Activated T-cell treated with anti-CD3 and anti-CD28 coated beads for 48 hours (primary cell): ENCODE measurements around the gene GPC3.

ENCODE experiments used
- DNase-seq: peaks from one replicate; pipeline ENCODE4 v3.0.0-alpha.2; 2020; ENCODE audit warnings: low read depth

Gene GPC3

DNA sequence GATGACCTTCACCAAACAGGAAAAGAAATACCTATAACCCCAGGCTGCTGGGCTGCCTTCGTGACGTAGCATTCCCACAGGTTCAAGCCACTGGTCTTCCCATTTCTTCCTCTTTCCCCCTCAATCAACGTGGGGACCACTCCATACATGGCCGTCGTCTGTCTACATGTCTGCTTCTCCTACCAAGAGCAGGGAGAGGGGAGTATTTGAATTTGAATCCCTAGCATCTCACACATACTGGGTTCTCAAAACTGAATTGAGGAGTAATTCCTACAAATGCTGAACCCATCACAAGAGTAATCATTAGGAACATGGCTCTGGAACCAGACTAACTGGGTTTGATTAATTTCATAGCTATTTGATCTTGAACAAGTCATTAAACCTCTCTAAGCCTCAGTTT, 17.3 kb downstream of the GPC3 start:
- DNase-seq = no peak

DNA sequence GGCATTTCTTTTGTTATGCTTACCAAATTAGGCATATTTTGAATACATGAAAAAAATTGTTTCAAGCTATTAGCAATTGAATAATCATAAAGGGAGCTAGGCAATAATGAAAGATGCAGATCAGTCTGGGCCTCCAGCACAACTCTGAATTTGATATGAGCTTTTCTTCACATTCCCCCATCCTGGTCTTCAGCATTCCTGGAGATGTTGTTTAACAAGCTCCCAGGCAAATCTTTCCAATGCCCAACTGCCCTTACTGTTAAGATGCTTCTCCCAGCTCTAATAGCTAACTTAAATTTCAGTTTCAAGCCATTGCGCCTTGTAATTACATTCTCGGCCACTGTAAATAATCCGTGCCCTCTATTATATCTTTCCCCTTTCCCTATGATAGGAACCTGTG, 19.2 kb downstream of the GPC3 start:
- no peak for DNase-seq

DNA sequence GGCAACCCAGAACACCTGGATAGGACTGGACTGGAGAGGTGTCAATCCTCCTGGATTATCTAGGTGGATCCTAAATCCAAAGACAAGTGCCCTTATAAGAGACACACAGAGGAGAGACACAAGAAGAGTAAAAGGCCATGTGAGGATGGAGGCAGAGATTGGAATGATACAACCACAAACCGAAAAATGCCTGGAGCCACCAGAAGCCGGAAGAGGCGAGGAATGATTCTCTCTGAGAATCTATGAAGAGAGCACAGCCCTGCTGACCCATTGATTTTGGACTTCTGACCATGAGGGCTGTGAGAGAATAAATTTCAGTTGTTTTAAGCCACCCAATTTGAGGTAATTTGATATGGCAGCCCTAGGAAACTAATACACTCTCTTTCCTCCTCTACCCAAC, 20.1 kb downstream of the GPC3 start:
- DNase-seq = no peak

DNA sequence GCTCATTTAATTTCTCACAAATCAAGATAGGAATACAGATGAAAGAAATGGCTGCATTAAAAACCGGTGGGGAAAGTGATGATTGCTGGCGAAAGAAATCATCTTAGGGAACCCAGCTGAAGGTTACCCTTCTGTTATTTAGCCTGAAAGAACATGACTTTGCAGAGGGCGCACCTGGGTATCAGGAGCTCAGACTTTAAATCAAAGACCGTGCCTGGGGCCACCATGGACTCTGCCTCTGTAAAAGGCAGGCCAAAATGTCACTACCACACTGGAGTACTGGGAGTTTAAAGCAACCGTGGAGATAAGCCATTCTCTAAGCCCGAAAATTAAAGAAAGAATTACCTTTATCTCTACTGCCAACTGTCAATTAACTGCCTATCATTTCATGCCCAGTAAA, 24.3 kb downstream of the GPC3 start:
- DNase-seq = no peak

DNA sequence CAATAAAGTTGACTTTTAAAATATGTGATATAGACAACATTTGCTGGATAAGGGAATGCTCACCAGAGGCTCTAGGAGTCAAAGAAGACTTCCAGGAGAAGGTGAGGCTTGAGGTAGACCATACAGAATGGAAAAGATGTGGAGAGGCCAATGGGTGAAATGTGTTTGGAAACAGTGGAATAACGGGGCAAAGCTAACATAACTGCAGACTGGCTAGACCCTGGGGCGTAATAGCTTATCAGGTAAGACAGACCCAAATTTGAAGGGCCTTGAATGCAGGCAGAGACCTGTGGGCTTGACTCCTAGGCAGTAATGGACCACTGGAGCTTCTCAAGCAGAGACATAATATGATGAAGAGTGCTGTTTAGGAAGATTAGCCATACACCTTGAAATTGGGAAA, 25.4 kb downstream of the GPC3 start:
- no peak for DNase-seq

DNA sequence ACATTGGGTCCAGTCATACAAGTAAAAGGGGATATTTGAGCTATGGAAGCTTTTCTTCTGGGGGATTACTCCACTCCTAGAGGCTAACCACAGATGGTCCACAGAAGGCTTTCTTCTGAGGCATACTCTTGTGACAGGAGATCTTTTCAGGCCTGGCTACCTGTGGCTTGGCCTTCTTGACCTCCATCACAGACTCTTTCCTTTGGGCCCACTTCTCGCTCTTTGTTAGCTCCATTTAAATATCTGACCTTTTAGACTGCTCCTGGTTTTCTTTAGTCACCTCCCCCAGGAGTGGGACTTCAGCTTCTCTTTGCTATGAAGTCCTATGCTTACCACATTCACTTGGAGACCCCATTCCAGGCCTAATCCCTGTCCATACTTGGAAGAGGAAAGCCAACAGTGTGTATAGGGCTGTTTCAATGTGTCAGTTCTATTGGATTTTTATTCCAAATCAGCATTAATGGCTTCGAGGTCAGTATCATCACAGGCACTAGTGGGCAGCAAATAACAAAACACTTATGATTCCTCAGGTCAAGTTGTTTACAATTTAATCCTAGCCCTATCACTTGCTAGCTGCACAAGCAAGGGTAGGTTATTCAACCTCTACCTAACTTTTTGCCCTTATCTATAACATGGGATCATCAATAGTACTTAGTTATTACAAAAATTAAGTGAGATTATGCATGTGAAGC, 26.3 kb downstream of the GPC3 start:
- no peak for DNase-seq

DNA sequence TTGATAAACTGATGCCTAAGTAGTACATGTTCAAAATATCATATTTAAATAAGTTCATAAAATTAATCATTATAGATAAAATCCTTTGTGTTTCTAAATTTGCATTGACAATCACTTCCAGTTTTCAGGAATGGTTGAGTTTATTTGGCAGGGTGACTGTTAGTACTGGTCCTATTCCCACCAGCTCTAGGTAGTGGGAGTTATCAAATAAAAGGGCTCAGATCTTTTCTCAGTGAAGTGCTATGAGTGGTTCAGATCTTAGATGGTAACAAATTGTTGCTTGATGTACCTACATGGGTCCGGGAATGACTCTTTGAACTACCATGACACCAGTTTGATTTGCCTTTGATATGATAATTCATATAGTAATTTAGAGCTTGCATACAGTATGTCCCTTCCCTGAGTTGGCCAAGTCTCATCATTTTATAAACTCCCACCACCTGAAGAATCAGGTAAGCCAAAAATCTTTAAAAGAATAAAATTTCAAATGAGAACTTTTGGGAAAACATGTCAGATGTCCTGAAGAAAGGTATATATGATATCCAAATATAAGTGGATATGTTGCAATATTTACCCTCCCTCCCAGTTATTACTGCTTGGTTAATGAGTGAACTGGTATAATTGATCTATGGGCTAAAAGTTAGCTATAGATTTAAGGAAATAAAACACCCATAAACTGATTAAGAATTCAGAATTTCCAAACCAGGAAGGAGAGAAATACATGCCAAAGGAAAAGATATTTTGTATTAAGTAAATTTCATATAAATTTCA, 28.6 kb downstream of the GPC3 start:
- no peak for DNase-seq

DNA sequence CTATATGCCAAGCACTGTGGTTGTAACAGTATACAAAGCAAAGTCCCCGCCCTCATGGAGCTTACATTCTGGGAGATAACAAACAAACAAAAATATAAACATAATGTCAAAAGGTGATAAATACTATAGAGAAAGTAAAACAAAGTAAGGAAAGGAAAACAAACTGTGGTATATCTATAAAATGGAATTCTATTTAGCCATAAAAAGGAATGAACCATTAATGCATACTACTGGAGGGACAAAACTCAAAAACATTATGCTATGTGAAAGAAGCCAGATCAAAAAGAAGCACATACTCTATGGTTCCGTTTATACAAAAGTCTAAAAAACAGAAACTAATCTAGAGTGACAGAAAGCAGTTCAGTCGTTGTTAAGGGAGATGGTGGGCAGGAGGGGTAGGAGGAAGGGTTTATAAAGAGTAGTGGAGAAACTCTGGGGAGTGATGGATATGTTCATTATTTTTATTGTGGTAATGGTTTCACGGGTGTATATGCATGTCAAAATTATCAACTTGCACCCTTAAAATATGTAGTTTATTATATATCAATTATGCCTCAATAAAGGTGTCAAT, 31.5 kb downstream of the GPC3 start:
- no peak for DNase-seq

DNA sequence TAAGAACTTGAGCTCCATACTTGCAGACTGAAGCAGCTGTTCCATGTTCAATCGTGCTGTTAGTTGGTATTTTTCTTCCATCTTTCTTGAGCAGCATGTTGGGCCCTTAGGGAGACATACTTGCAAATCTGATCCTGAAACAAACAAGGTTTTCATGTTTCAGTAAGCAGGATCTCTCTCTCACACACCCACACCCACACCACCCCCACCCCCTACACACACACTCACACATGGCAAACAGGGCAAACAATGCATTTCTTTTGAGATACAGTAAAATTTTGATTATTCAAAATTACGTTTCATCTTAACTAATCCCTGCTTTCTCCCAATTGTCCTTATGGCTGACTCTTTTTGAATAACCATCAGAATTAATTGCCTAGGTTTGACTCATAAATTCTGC, 32.3 kb downstream of the GPC3 start:
- DNase-seq = no peak

DNA sequence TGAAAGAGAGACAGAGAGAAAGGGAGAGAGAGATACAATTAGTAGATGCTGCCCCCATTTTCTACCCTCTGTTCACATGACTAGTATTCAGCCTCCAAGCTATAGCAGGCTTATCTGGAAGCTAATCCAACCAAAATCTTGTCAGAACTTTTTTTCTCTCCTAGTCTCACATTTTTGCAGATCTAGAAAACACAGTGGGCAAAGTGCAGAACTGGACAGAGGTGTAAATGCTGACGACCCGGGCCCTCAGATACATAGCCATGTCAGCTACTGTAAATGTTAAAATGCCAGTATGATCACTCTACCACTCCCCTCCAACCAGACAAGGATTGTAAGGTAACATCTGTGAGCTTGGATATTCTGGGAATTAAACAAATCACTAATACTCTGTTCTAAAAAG, 34.3 kb downstream of the GPC3 start:
- no peak for DNase-seq

DNA sequence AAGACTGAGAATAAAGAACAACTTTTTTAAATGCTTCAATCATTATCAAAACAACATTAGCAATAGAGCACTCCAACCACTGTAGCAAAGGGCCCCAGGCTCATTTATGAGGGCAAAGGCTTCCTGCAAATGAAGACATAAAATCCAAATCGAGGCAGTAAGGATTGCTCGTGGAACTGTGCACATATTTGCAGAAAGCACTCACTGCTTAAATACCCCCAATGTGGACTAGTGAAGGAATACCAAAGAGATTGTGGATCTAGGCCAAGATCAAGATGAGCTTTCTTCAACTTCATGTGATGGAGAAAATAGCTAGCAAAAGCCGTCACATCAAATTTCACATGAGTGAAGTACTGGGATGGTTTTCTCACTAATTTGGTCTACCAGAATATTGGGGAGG, 35.2 kb downstream of the GPC3 start:
- DNase-seq = no peak

DNA sequence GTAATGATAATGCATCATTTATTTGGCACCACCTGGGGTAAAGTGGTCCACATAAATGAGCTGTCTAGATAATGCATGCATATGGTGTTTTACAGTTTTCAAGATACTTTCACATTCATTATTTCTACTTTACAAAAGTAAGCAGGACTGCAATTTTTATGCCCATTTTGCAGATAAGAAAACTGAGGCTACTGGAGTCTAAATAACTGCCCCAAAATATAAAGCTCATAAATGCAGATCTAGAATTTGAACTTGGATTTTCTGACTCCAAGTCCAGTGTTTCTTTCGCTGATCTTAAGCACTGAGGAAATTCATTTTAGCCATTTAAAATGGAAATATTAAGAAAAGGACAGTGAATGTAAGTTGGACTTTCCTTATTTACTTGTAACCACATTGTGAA, 36.5 kb downstream of the GPC3 start:
- no peak for DNase-seq

DNA sequence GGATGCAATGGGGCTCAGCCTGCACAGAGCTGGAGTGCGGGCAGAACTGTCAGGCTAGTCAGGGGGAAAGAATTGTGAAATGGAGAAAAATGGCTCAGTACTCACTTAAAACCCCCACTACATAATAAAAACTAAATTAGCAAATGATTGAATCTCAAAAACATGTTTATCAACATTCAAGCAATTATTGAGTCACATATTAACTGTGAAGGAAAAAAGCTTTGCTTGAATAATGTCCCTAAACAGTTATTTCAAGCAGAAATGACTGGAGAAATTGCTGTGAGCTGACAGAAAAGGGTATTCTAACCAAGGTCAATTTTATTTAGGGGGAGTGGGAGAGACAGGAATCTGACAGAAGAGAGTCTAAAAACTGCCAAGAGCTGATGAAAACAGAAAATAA, 37.4 kb downstream of the GPC3 start:
- no peak for DNase-seq

DNA sequence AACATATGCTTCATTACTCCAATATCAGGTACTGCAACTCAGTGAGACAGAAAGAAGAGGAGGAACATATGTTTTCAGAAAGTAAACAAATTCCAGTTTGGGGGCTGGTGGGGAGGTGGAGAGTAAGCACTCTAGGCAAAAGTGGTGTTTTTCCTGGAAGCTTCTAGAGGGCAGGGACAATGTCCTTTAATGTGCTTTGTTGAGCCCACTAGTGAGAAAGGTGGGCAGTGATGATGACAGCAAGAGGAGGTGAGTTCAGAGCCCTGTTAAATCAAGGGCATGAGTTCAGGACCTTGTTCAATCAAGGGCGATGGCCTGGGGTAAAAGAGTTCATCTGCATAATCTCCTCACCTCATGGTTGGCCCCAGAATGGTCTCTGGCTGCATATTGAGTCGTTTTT, 38.4 kb downstream of the GPC3 start:
- DNase-seq = no peak

DNA sequence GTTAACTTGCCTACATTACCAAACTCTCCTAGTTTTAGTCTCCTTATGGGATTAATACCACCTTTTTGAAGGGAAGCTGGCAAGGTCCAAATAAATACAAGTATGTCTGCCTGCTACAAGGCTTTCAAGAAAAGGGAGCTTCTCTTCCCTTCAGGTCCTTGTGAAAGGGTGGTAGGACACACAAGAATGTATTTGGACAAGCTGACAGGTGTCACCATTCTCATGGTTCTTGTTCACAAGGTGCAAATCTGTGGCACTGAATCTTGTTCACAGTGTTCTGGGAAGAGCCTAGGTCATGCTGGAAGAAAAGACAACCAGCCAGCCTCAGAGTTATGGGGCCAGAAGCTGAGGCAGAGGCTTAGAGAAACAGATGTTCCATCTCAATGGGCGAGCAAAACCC, 41.9 kb downstream of the GPC3 start:
- DNase-seq = no peak

DNA sequence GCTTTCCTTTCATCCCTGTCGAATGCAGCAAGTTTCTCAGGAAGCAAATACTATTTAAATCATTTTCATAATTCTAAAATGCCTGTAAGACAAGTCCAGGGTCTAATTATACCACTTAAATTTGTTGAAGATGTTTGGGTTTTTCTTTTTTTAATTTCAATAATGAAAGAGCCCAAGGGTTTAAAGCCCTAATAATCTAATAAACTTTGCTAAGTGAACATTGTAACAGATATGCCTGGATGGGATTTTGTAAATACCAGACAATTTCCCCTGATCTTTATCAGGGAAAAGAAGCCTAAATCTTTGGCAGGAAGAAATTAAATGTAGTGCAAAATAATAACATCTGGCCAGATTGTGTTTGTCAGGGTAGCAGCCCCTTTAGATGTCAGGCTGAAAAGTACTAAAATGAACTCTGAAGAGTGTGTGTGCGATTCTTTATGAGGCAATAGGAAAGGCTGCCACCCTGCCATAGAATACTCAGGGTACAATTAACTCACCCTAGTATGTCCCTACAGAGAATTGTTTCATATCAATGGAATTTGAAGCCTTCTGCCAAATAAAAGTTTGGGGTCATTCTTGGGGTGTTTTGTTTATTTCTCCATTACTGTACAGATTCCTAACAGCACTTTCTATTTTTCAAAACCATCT, 45.6 kb downstream of the GPC3 start:
- no peak for DNase-seq

DNA sequence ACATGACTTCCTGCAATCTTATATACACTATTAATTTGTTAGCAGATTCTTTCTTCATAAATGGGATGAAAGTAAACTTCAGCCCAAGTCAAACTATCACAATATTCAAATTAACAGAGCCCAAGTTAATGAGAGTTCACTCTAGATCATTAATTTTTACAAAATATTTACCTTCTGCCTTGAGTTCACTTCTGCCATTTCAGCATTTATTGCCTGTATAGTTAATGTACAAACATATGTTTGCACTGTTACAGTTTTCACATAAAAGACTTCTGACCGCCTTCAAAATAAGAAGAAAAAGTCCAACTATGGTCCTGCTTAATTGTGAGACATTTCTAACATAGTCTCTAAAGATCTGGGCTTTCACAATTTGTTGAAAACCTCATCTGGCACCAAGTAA, 46.9 kb downstream of the GPC3 start:
- no peak for DNase-seq

DNA sequence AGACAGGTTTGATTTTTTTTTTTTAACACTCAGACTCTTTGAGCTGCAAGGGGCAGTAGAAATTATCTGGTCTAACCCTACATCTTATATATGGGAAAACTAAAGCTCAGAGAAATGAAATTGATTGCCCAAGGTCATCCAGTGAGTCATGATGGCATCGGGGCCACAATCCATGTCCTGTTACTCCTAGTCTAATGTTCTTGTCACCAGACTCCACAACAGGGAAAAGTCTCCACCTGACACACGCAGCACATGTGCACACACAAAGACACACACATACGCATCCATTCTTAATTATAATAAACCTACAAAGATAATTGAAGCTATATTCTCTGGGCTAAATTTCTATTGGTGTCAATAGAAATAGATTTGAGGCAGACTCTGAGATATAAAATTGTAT, 48.4 kb downstream of the GPC3 start:
- no peak for DNase-seq

DNA sequence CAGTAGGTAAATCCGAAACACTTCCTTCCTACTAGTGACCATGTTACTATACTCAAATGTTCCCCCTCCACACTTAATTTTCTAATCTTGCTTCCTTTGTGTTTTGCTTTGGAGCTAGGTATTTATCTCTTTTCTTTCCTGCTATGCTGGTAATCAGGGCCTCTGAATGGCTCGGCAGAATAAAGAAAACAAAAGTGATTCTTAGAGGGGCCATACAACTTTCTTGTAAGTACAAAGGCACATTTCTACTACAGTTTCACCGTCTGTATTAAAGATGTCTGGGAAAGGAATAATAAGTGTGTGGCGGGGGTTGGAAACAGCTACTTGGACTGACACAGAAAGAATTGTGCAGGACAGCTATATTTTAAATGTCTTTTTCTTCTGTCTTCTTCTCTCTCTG, 50.3 kb downstream of the GPC3 start:
- DNase-seq = no peak

DNA sequence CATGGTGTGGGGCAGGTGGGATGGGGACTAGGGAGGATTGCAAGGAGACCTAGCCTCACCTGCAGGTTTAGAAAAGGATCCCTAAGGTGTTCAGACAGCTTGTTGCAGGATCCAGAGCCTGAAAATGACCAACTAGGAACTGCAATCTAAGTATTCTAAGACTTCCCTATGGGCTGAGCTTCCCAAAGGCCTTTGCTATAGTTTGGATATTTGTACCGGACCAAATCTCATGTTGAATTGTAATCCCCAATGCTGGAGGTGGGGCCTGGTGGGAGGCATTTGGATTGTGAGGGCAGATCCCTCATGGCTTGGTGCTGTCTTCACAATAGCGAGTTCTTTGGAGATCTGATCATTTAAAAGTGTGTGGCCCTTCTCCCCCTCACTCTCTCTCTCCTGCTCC, 52.1 kb downstream of the GPC3 start:
- no peak for DNase-seq

DNA sequence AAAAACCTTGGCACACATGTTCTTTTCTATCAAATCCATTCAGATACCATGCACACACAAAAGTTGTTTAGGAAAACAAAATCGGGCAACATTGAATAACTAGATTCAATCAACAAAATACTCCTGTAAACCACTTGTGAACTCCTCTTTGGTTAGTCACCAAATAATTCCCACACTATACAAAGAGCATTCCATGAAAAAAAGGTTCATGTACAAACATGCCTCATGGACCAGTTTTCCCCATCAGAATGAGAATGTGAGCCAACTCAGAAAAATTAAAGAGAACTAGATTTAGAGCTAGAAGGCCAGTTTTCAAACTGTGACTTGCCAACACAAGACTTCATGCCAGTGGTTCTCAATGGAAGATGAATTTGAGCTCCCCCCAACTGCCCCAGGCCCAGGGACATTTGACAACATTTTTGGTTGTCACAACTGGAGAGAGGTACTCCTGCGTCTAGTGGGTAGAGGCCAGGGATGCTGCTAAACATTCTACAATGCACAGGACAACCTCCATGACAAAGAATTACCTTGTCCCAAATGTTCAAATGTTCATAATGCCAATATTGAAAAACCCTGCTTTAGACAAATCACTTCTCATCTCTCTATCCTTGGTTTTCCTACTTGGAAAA, 55.4 kb downstream of the GPC3 start:
- no peak for DNase-seq

DNA sequence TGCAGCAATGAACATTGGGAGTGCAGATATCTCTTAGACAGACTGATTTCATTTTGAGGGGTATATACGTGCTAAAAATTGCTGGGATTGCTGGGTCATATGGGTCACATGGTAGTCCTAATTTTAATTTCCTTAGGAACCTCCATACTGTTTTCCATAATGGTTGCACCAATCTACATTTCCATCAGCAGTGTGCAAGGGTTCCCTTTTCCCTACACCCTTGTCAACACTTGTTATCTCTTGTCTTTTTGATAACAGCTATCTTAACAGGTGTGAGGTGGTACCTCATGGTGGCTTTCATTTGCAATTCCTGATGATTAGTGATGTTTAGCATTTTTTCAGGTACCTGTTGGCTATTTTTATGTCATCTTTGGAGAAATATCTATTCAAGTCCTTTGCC, 57.0 kb downstream of the GPC3 start:
- DNase-seq = no peak

DNA sequence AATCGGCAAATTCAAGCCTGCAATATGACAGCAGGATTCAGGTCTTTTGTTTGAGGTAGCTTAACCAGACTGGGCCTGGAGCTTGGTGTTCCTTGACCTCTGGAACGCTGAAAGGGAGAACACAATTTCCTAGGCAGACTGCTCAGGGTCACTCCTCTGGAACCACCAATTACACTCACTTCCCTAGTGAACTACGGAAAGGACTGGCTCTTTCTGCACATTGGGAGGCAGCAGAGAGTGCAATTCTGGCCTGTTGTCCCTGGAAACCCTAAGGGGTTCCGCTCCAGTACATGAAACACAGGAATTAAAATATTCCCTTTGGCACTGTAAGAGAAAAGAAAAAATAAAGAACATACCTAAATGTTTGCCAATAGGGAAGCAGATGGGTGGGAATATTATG, 58.6 kb downstream of the GPC3 start:
- DNase-seq = no peak
